ENCODE measurements around the gene CDC42BPA.
"Not testable (repeated sequence)": the region's sequence is repeated elsewhere in the genome, so short reads cannot be mapped to it uniquely, and the experiment has no call there.

Gene CDC42BPA

DNA sequence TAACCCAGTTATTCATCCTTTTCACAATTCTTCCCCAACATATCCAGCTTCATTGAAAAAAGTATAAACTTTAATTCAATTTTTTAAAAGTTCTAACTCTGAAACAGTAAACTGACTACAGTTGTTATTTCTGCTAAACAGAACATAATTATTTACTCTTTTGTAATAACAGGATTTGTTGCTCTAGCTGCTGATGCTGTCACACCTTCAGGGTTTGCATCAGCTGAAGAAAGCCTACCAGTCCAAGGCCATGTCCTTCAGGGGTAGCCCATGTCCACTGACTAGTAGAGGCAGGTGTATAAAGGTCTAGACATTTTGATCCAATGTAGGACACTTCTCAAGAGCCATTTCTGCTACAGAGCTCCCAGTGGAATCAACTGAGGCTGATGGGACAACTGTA is 107.7 kb downstream of the CDC42BPA start:
- DNase-seq: no peak

GRCh38 chr1:227197064-227197463 is 121.2 kb downstream of the CDC42BPA start:
- DNase-seq: no peak

DNA sequence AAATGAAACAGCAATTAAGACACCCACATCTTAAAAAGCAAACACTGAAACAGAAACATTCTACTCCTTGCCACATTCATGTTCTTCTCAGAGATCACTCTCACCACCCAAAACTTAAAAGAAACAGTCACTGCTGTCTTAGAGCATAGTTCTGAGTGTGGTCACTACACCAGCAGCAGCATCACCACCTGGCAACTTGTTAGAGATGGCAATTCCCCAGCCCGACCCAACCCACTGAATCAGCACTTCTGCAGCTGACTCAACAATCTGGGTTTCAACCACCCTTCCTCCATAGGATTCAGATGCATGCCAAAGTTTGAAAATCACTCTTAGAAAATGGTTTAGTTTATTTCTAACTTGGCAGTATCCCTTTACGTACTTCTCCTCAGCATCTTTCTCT is 126.1 kb downstream of the CDC42BPA start:
- no peak for DNase-seq

GRCh38 chr1:227191607-227192006 is 126.7 kb downstream of the CDC42BPA start:
- no peak for DNase-seq

GRCh38 chr1:227190321-227190720 is 128.0 kb downstream of the CDC42BPA start:
- DNase-seq: no peak

- DNase-seq: no peak
These were observed 133.0 kb downstream of the CDC42BPA start for GRCh38 chr1:227185291-227185690.

DNA sequence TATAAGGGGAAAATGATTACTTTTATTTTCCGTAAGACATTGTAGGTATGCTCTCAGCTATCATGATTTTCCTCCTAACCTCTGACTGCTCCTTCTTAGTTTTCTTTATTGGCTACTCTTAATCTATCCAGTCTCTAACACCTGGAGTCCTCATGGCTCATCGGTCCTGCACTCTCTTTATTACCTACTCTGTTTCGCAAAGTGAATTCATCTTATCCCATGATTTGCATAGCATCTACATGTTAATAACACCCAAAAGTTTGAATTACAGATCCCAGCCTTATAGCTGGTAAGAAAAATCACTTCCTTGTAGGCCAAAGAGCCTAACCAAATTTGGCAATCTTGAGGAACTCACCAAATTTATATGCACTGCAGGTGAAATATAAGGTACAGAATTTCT is 136.3 kb downstream of the CDC42BPA start:
- no peak for DNase-seq

GRCh38 chr1:227175611-227176010 is 142.7 kb downstream of the CDC42BPA start:
- no peak for DNase-seq

DNA sequence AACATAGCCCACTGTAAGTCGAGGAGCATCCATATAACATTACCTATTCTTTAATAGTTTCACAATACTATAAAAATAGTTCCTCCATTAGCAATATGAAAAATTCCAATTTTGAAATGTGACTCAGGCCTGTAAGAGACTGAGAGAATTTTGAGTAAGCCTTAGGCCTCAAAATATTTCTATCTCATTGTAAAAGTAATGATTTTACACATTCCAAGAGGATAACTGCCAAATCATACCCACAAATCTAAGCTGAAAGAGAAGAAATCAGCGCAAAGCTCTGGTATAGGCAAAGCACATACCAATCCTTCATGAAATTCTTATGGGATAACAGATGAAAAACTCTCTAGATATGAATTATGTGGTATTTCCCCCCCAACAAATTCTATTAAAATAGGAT is 144.1 kb downstream of the CDC42BPA start:
- no peak for DNase-seq

DNA sequence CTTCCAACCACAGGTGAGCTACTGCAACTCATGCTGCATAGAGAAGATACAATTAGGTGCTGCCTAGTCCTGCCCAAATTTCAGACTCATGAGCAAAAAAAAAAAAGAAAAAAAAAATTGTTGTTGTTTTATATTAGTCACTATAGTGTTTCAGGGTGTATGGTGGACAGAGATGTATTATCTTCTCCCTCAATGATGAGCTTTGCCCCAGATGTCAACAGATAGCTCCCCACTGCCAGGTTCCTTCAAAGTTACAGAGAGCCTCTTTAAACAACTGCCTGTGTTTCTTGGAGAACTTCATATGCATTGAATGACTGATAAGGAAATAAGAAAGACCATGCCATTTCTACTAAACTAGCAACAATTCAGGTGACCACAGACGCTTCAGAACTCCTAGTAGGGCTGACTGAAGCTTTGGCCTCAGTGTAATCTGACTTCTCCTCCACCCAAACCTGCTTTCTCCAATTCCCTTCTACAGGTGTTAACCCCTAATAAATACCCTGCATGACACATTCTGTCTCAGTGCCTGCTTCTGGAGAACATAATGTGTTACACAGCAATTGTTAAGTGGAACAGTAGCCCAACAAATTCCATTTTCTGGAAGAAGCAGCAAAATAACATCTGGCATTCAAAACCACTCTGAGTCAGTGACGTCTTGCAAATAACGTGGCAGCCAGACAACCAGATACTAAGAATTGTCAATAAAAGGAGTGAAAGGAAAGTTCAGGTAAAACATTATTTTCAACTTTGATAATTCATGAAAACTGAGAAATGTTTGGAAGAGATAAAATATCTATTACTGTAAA is 147.7 kb downstream of the CDC42BPA start:
- DNase-seq: no peak

GRCh38 chr1:227169343-227169742 is 148.9 kb downstream of the CDC42BPA start:
- no peak for DNase-seq

DNA sequence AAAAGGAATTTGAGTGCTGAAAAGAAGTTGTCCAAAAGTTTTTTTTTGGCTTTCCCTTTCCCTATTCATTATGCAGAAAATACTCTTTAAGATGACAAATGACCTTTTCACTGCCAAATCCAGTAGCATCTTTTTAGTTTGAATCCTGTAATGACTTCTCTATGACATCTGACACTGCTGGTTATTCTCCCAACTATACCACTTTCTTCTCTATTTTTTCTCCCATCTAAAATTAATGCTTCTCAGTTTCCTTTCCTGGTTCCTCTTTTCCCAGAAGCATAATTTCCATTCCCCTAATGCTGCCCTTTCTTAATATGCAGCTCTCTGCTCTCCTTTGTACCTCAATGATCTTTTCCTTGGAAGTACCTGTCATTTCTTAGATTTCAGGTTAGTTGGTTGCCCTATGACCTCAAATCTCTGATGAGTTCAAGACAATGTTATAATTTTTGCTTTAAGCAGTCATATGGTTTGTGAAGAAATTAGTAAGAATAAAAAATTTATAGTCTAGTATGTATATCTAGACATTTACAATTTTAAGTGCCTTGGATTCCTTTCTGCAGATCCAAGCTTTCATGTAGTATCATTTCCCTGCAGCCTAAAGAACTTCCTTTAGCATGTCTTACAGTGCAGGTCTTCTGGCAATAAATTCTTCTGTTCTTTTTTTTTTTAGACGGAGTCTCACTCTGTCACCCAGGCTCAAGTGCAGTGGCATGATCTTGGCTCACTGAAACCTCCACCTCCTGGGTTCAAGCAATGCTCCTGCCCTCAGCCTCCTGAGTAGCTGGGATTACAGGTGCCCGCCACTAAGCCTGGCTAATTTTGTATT is 150.8 kb downstream of the CDC42BPA start:
- no peak for DNase-seq

GRCh38 chr1:227166559-227166958 is 151.7 kb downstream of the CDC42BPA start:
- DNase-seq: no peak

GRCh38 chr1:227161470-227161869 is 156.8 kb downstream of the CDC42BPA start:
- DNase-seq: no peak

GRCh38 chr1:227156520-227156919 is 161.8 kb downstream of the CDC42BPA start:
- DNase-seq: no peak

DNA sequence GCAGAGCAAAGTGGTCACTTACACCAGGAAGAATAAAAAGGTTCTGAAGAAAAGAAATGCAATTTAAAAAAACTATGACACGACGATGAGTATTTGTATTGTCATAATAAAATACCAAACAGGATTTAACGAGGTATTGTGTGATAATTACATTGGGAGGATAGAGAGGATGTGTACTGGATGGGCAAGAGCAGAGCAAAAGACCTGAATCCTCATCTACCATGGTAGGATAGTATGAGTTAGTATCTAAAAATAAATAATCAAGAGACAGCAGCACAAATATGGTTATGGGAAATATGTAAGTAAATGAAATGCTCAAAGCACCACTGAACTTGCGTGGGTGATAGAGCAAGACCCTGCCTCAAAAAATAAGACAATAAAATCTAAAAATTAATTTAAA is 162.6 kb downstream of the CDC42BPA start:
- DNase-seq: no peak

GRCh38 chr1:227155004-227155403 is 163.3 kb downstream of the CDC42BPA start:
- DNase-seq: no peak

GRCh38 chr1:227152525-227152924 is 165.8 kb downstream of the CDC42BPA start:
- no peak for DNase-seq

- no peak for DNase-seq
These were observed 177.9 kb downstream of the CDC42BPA start for GRCh38 chr1:227140376-227140775.

- DNase-seq: no peak
These were observed 182.0 kb downstream of the CDC42BPA start for GRCh38 chr1:227136210-227136820.

- no peak for DNase-seq
These were observed 183.5 kb downstream of the CDC42BPA start for GRCh38 chr1:227134686-227135314.

DNA sequence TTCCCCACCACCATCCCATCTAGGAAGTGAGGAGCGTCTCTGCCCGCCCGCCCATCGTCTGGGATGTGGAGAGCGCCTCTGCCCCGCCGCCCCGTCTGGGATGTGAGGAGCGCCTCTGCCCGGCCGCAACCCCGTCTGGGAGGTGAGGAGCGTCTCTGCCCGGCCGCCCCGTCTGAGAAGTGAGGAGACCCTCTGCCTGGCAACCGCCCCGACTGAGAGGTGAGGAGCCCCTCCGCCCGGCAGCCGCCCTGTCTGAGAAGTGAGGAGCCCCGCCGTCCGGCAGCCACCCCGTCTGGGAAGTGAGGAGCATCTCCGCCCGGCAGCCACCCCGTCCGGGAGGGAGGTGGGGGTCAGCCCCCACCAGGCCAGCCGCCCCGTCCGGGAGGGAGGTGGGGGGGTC is 185.6 kb downstream of the CDC42BPA start:
- DNase-seq: not testable (repeated sequence)

DNA sequence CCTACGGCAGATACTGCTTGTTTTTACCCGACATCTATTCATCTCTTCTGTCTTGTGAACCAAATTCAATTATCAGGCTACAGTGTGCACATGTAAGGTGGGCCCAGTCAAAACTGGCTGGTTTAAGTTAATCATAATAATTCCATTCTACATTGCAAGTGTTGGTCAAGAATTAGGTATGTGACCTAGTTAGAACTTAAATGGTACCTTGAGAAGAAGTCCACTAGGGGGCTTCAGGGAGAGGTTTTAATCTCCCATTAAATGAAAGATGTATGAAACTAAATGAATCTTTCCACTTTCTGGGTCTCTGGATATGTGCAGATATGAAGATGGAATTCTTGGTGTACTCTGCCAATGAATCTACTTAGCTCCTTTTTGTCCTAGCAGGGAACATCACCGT is 187.1 kb downstream of the CDC42BPA start:
- no peak for DNase-seq

Data from NCI-H1048 (cell line).